ENCODE results near the gene ZNF692.

DNA sequence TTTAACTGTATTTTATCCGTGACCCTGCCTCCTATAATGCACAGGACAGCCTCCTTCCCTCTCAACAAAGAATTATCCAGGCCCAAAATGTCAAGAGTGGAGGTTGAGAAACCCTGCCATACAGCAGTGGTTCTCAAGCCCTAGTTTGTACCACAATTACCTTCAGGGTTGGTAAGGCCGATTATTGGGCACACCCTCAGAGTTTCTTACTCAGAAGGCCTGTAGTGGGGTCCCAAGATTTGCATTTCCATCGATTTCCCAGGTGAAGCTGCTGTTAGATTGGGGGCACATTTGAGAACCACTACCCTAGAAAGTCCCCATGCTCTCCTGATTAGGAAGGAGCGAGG is 46.8 kb upstream of the ZNF692 start:
- TF ChIP-seq, protein P1, sequence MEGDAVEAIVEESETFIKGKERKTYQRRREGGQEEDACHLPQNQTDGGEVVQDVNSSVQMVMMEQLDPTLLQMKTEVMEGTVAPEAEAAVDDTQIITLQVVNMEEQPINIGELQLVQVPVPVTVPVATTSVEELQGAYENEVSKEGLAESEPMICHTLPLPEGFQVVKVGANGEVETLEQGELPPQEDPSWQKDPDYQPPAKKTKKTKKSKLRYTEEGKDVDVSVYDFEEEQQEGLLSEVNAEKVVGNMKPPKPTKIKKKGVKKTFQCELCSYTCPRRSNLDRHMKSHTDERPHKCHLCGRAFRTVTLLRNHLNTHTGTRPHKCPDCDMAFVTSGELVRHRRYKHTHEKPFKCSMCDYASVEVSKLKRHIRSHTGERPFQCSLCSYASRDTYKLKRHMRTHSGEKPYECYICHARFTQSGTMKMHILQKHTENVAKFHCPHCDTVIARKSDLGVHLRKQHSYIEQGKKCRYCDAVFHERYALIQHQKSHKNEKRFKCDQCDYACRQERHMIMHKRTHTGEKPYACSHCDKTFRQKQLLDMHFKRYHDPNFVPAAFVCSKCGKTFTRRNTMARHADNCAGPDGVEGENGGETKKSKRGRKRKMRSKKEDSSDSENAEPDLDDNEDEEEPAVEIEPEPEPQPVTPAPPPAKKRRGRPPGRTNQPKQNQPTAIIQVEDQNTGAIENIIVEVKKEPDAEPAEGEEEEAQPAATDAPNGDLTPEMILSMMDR (IDR thresholded peaks at IDR 0.05) = no peak
- no peak for TF ChIP-seq POLR2AphosphoS5 (IDR thresholded peaks at IDR 0.05)

Data from breast epithelium (tissue), 3 donors.